HL-60 (cell line): ENCODE results near the gene LRRC4C.

ENCODE experiments used
- DNase-seq, 2 experiments: peaks; one replicate each; pipeline ENCODE4 v3.0.0-alpha.2; 2010 to 2020; ENCODE audit warnings: low read depth in 1 of 2, low spot score in 1 of 2
- H3K27ac ChIP-seq: fragments of 250-450 bp; sonication (Bioruptor Pico); replicated peaks from 2 replicates; pipeline ENCODE4 v1.5.1; 2020; ENCODE audit warnings: mild to moderate bottlenecking, moderate library complexity
- H3K27me3 ChIP-seq: fragments of 250-450 bp; sonication (Bioruptor Pico); 2 replicates; pipeline ENCODE4 v1.5.1; 2021; ENCODE audit warnings: mild to moderate bottlenecking, moderate library complexity; ENCODE audit not compliant: insufficient read depth, poor library complexity, severe bottlenecking
- H3K4me3 ChIP-seq: replicated peaks from 2 replicates; pipeline ENCODE4 v1.5.1; 2011; ENCODE audit warnings: mild to moderate bottlenecking, control low read depth, low read length; ENCODE audit not compliant: insufficient read depth
- GABPA ChIP-seq: IDR thresholded peaks from 2 replicates; pipeline ENCODE4 v1.6.1; 2012; ENCODE audit warnings: low read depth
- POLR2AphosphoS5 ChIP-seq: IDR thresholded peaks from 2 replicates; pipeline ENCODE4 v1.6.1; 2012; ENCODE audit warnings: low read depth
- REST ChIP-seq: IDR thresholded peaks from 2 replicates; pipeline ENCODE4 v1.6.1; 2012; ENCODE audit warnings: low read depth; ENCODE audit not compliant: insufficient replicate concordance
- SPI1 ChIP-seq: IDR thresholded peaks from 2 replicates; pipeline ENCODE4 v1.6.1; 2012; ENCODE audit warnings: low read depth, mild to moderate bottlenecking, borderline replicate concordance
- TF ChIP-seq, protein P1 (sequence below): IDR thresholded peaks from one replicate; pipeline ENCODE4 v1.5.1; 2011; ENCODE audit warnings: low read length, control low read depth, inconsistent platforms; ENCODE audit not compliant: insufficient read depth

LRRC4C gene

GRCh38 chr11:40606800-40607199, 852.7 kb downstream of the LRRC4C start:
- no peaks in the 10 kb centered on the region for H3K27me3 ChIP-seq
- DNase-seq = no peak
- no peak overlapping the region for H3K27ac ChIP-seq
- TF ChIP-seq, protein P1, sequence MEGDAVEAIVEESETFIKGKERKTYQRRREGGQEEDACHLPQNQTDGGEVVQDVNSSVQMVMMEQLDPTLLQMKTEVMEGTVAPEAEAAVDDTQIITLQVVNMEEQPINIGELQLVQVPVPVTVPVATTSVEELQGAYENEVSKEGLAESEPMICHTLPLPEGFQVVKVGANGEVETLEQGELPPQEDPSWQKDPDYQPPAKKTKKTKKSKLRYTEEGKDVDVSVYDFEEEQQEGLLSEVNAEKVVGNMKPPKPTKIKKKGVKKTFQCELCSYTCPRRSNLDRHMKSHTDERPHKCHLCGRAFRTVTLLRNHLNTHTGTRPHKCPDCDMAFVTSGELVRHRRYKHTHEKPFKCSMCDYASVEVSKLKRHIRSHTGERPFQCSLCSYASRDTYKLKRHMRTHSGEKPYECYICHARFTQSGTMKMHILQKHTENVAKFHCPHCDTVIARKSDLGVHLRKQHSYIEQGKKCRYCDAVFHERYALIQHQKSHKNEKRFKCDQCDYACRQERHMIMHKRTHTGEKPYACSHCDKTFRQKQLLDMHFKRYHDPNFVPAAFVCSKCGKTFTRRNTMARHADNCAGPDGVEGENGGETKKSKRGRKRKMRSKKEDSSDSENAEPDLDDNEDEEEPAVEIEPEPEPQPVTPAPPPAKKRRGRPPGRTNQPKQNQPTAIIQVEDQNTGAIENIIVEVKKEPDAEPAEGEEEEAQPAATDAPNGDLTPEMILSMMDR = no peak
- TF ChIP-seq POLR2AphosphoS5 = no peak
- TF ChIP-seq GABPA = no peak
- no peak overlapping the region for H3K4me3 ChIP-seq

DNA sequence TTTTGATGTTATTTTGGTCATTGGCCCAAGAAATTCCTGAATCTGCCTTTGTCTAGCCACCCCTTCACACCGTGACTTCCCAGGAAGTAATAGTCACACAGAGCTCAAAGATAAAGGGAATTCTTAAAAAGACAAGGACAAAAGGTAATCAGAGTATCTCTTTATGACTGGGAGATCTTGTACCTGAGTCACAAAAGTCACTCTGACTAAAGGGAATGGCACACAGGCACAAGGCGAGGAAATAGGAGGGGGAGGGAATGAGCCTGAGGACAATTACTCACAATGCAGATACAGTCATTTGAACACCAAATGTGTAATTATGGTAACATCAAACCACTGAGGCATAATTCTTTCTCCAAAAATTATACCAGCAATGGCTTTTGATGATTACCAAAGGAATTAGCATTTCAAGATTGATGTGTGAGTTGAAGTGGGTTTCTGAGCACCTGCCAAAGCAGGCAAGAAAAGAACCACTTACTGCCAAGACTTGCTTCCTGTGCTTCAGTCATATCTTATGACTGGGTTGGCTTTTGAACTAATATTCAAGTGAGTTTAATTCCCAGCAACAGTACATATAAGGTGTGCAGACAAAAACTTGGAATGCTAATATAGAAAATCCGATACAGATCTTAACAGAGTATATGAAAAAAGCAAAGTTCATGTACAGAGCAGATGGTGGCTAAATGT, 856.4 kb downstream of the LRRC4C start:
- H3K27ac ChIP-seq = no peak overlapping the region
- no peak for TF ChIP-seq SPI1
- TF ChIP-seq POLR2AphosphoS5 = no peak
- no peak for TF ChIP-seq REST
- TF ChIP-seq, protein P1 = no peak
- no peak for TF ChIP-seq GABPA
- no peak for DNase-seq
- no peaks in the 10 kb centered on the region for H3K27me3 ChIP-seq
- H3K4me3 ChIP-seq = no peak overlapping the region

DNA sequence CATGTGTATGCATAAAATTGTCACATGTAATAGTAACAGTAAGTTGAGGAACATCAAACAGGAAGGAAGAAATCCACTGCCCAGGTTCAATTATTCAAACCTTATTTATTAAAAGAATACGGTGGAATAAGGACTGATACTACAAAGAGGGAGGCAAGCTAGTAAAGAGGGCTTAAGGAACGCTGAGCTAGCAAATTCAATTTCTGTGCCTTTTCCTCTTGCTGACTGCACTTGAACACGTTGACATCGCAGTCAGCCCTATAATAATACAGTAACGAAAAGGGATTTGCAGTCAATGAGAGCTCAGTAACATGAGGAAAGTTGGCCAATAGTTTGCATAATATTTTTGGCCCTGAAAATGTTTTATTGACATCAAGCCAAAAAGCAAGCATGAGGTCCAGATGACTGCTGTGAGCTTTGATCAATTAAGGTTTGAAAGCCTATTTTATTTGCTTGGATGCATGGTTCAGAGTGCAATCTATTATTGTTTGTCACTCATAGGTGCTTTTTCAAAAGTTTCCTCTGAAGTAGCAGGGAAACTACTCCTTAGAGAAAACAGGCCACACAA, 861.8 kb downstream of the LRRC4C start:
- no peak for DNase-seq
- TF ChIP-seq, protein P1 = no peak
- TF ChIP-seq SPI1 (no peak), GABPA (no peak), REST (no peak), POLR2AphosphoS5 (no peak)
- H3K4me3 ChIP-seq = no peak overlapping the region
- H3K27me3 ChIP-seq = no peaks in the 10 kb centered on the region
- no peak overlapping the region for H3K27ac ChIP-seq
